ENCODE measurements around the gene PTRHD1. TPM values are rescaled to one million over a fixed set of nuclear protein-coding genes. Genes with fewer than 3 reads are reported as not detected.
"Not testable (repeated sequence)": the region's sequence is repeated elsewhere in the genome, so short reads cannot be mapped to it uniquely, and the experiment has no call there.

Gene PTRHD1
- total RNA-seq, 2 donors from 2014 or later = 13.7 to 14.2 TPM

GRCh38 chr2:24816884-24817283 is 23.7 kb upstream of the PTRHD1 start:
- DNase-seq (ENCODE audit: low spot score) = no peak
- intact Hi-C loops (cut with DNase I) = no loop called here

DNA sequence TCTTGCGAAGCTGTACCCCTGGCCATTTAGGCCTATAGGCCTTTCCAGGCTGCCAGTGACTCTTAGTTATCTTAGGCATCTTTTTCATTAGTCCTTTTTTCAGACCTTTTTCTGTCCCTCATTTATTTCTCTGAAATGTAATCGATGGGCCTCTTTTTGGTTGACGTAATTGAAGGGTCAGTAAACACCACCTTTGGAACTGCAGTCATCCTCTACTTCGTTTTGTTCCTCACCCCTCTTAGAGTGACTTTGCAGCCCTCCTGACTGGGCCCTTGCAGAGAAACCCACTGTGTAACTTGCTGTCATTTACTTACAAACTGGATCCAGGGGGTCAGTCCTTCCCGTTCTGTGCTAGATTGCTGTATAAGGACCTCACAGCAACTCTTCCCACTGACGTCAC is 23.2 kb upstream of the PTRHD1 start:
- intact Hi-C loops (cut with DNase I) = no loop called here
- DNase-seq (ENCODE audit: low spot score) = no peak

GRCh38 chr2:24815171-24815570 is 22.0 kb upstream of the PTRHD1 start:
- intact Hi-C loops (cut with DNase I) = no loop called here
- DNase-seq (ENCODE audit: low spot score) = no peak

DNA sequence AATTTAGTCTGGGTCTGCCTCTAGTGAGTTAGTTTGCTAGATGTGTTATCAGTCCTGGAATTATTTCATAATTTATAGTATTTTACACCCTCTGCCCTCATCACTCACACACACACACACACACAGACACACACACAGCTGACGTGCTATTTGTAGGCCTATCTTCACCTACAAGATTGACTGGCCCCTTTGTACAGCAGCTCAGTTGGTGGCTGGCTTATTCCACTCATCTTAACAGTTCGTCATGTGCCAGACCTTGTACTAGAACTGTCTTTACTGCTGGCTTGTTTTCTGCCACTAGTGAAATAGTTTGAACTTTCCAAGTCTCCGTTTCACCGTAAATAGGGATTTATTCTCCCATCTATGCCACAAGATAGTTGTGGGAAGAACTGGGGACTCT is 21.3 kb upstream of the PTRHD1 start:
- intact Hi-C loops (cut with DNase I) = no loop called here
- DNase-seq (ENCODE audit: low spot score) = no peak

DNA sequence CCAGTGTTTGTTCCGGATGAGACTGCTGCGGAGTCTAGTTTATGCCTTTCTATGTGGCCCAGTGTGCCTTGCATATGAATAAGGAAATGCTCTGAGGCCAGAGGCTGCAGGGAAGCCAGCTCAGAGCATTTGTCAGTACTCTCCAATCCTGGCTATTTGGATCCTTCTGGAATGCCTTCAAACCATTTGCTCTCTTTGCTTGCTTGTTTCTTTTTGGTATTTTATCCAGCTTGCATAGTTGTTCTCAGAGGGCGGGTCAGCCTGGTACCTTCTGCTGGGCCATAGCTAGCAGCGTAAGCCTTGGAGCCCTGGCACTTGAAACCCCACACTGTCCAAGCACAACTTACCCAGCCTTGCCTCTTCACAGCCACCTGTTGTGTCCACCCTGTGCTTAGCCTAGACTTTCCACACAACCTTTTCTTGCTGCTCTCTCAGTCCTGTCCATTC is 20.5 kb upstream of the PTRHD1 start:
- DNase-seq (ENCODE audit: low spot score) = no peak
- intact Hi-C loops (cut with DNase I) = no loop called here

GRCh38 chr2:24809316-24810007 is 16.3 kb upstream of the PTRHD1 start:
- intact Hi-C loops (cut with DNase I) = no loop called here
- no peak for DNase-seq (ENCODE audit: low spot score)

DNA sequence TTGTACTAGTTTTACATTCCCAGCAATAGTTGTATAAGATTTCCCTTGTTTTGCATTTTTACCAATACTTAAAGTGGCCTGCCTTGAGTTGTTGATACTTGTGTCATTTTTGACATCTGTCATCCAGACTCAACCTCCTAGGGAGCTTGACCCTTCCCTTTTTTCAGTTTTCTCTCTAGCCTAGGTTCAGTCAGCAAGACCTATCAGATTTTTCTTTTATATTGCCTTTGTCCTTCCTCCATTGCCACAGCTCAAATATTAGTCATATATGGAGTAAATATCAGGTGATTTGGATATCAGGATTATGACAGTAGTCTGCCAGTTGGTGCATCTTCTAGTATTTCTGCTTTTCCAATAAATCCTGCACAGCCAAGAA is 13.5 kb upstream of the PTRHD1 start:
- no peak for DNase-seq (ENCODE audit: low spot score)
- intact Hi-C loops (cut with DNase I) = no loop called here

DNA sequence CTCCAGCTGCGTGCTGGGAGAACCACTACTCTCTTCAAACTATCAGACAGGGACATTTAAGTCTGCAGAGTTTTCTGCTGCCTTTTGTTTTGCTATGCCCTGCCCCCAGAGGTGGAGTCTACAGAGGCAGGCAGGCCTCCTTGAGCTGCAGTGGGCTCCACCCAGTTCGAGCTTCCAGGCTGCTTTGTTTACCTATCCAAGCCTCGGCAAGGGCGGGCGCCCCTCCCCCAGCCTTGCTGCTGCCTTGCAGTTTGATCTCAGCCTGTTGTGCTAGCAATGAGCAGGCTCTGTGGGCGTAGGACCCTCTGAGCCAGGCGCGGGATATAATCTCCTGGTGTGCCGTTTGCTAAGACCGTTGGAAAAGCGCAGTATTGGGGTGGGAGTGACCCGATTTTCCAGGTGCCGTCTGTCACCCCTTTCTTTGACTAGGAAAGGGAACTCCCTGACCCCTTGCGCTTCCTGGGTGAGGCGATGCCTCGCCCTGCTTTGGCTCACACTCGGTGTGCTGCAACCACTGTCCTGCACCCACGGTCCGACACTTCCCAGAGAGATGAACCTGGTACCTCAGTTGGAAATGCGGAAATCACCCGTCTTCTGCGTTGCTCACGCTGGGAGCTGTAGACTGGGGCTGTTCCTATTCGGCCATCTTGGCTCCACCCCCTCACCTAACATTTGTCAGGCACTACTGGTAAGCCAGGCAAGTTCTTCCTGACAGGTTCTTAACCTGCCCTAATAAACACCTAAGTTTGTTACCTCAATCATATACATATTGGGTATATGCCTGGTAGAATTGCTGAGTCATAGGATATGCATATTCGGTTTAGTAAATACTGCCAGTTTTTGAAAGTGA is 12.8 kb upstream of the PTRHD1 start:
- DNase-seq (ENCODE audit: low spot score); intact Hi-C loops (cut with DNase I): not testable (repeated sequence)

DNA sequence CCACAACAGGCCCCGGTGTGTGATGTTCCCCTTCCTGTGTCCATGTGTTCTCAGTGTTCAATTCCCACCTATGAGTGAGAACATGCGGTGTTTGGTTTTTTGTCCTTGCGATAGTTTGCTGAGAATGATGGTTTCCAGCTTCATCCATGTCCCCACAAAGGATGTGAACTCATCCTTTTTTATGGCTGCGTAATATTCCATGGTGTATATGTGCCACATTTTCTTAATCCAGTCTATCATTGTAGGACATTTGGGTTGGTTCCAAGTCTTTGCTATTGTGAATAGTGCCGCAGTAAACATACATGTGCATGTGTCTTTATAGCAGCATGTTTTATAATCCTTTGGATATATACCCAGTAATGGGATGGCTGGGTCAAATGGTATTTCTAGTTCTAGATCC is 7.3 kb upstream of the PTRHD1 start:
- intact Hi-C loops (cut with DNase I) = not testable (repeated sequence)

GRCh38 chr2:24797644-24798043 is 4.5 kb upstream of the PTRHD1 start:
- no peak for DNase-seq (ENCODE audit: low spot score)
- intact Hi-C loops (cut with DNase I) = no loop called here

More for the DNA sequence above, 7.3 kb upstream of the PTRHD1 start:
- not testable (repeated sequence) for DNase-seq (ENCODE audit: low spot score)

GRCh38 chr2:24793761-24794435 is 707 bp upstream of the PTRHD1 start:
- DNase-seq (ENCODE audit: low spot score) = no peak
- intact Hi-C loops (cut with DNase I) = no loop called here

GRCh38 chr2:24792542-24792873 is 683 bp downstream of the PTRHD1 start:
- no peak for DNase-seq (ENCODE audit: low spot score)
- intact Hi-C loops (cut with DNase I) = no loop called here

- intact Hi-C loops (cut with DNase I) = no loop called here
- no peak for DNase-seq (ENCODE audit: low spot score)
Observed at GRCh38 chr2:24791452-24791851, 1.7 kb downstream of the PTRHD1 start.

GRCh38 chr2:24788816-24789215 is 4.4 kb downstream of the PTRHD1 start:
- no peak for DNase-seq (ENCODE audit: low spot score)
- intact Hi-C loops (cut with DNase I) = no loop called here

DNA sequence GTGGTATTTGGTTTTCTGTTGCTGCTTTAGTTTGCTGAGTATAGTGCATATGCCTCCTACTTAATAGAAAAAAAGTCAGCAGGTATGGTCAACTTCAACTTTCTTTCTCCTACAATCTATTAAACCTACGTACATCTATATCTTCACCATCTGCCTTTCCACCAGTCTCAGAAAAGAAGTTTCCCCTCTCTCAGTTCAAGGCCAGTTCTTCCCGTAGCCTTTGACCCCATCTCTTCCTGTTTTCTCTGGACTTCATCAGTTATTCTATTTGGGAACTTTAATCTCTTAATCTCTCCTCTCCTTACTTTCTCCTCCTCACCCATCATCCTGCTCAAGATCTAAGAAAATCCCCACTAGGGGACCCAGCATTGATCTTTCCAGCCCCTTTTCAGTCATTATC is 5.7 kb downstream of the PTRHD1 start:
- intact Hi-C loops (cut with DNase I) = no loop called here
- DNase-seq (ENCODE audit: low spot score) = no peak

GRCh38 chr2:24785671-24786321 is 7.4 kb downstream of the PTRHD1 start:
- no peak for DNase-seq (ENCODE audit: low spot score)
- intact Hi-C loops (cut with DNase I) = no loop called here

GRCh38 chr2:24783641-24784040 is 9.6 kb downstream of the PTRHD1 start:
- intact Hi-C loops (cut with DNase I) = no loop called here
- DNase-seq (ENCODE audit: low spot score) = no peak

DNA sequence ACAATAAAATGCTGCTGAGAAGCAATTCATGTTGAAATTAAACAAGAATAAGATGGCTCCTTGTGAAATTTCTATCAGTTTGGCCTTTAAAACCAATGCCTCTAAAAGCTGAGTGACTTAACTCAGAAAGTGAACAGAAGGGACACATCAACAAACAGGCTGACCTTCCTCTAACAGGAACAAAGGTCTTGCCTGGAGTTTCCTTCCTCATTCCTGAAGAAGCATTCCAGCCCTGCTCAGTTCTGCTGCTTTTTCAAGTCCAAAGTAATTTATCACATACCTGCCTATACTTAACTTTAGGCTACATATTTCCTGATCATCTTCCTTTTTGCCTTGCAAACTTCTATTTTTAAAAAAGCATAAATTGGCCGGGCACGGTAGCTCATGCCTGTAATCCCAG is 14.1 kb downstream of the PTRHD1 start:
- no peak for DNase-seq (ENCODE audit: low spot score)

DNA sequence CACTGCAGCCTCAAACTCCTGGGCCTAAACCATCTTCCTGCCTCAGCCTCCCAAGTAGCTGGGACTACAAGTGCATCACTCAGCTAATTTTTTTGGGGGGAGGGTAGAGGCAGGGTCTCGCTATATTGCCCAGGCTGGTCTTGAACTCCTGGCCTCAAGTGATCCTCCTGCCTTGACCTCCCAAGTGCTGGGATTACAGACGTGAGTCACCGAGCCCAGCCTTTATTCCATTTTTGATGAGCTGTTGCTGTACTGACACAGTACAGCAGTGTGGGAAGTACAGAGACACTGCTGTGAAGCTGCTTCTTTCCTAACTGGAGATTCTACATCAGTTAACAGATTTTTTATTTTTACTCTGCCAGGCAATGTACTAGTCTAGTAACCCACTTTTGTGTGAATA is 18.8 kb downstream of the PTRHD1 start:
- no peak for DNase-seq (ENCODE audit: low spot score)
- intact Hi-C loops (cut with DNase I) = no loop called here

More for the DNA sequence above, 14.1 kb downstream of the PTRHD1 start:
- intact Hi-C loops (cut with DNase I) = no loop called here
